ENCODE data around the gene ADAMTS17. TPM values are rescaled to one million over a fixed set of nuclear protein-coding genes. Genes with fewer than 3 reads are reported as not detected.

The ADAMTS17 gene
- total and polyA plus RNA-seq, 9 of the 15 experiments (the other 6 are each of a cell fraction or from before 2014, with no cell fraction given) = 0.01 to 0.14 (median 0.07) TPM; not detected in 6

GRCh38 chr15:100199711-100200286 is 142.0 kb downstream of the ADAMTS17 start:
- Histone ChIP-seq H3K4me1 (replicated peaks in 1 of 2; ENCODE audit: control insufficient read depth in 2 of 2, insufficient read depth in 2 of 2, low read length in 2 of 2) (no peaks in the 10 kb centered on the region), H4K20me1 (replicated peaks; ENCODE audit: control insufficient read depth, insufficient read depth, low read length) (no peaks in the 10 kb centered on the region; the same call in 1 of the 2 replicates), H3K9me3 (replicated peaks; ENCODE audit: control insufficient read depth, insufficient read depth, low read depth, low read length) (no peaks in the 10 kb centered on the region), H3K9ac (ENCODE audit: insufficient read depth in 1 of 2, low read depth in 2 of 2, low read length in 2 of 2) (no peak overlapping the region), H3K36me3 (ENCODE audit: control insufficient read depth, insufficient read depth, low read length) (no peaks in the 10 kb centered on the region), H3K27me3 (ENCODE audit: control insufficient read depth in 2 of 2, insufficient read depth in 2 of 2, low read length in 2 of 2) (peaks cover 14 to 45% of the 10 kb centered on the region in 2 experiments; a peak in 3 of 5 replicates), H2AFZ (ENCODE audit: low read depth, low read length) (no peak overlapping the region), H3K9me1 (ENCODE audit: control insufficient read depth, insufficient read depth, low read length) (no peaks in the 10 kb centered on the region), H3K4me3 (no peak overlapping the region), H3K4me2 (ENCODE audit: insufficient read depth, low read length) (no peak overlapping the region), H3K79me2 (ENCODE audit: control insufficient read depth, insufficient read depth, low read length) (no peaks in the 10 kb centered on the region), H3K27ac (ENCODE audit: extremely low read depth, low read depth, low read length) (no peak overlapping the region)
- FAIRE-seq (no peak), DNase-seq (ENCODE audit: extremely low read depth in 1 of 4, low spot score in 3 of 4) (no peak), ATAC-seq (no peak)
- CTCF ChIA-PET (ENCODE audit: low intra/inter-chr PET ratio) = no interaction called here
- POLR2A ChIA-PET = no interaction called here
- BruUV-seq (replicated peaks) = no TSS peak
- intact Hi-C loops (cut with micrococcal nuclease) = no loop called here
- in situ Hi-C loops (cut with MboI) = no loop called here
- under 1% methylated on average over 21 of the region's 21 CpGs for WGBS (ENCODE audit: insufficient coverage, low coverage, missing lambda C conversion rate)
- TF ChIP-seq ZFPM2 (CRISPR knock-in tag; IDR thresholded peaks at IDR 0.05) (no peak), PRDM10 (IDR thresholded peaks at IDR 0.05; ENCODE audit: partially characterized antibody) (no peak), SIX5 (IDR thresholded peaks at IDR 0.05; ENCODE audit: borderline replicate concordance in 1 of 2, insufficient read depth in 1 of 2, low read depth in 1 of 2, low read length in 2 of 2) (no peak), EGR1 (conservative IDR thresholded peaks at IDR 0.05) (no peak), BRF2 (IDR thresholded peaks at IDR 0.05; ENCODE audit: borderline replicate concordance, insufficient read depth, insufficient read length) (no peak), ZKSCAN1 (IDR thresholded peaks at IDR 0.05; ENCODE audit: low read depth, low read length) (no peak), TEAD1 (CRISPR knock-in tag; IDR thresholded peaks at IDR 0.05) (no peak), ZNF512 (tag; IDR thresholded peaks at IDR 0.05) (no peak), ZNF3 (CRISPR knock-in tag; IDR thresholded peaks at IDR 0.05) (no peak), ZNF780A (CRISPR knock-in tag; IDR thresholded peaks at IDR 0.05) (no peak), SP1 (CRISPR knock-in tag; IDR thresholded peaks at IDR 0.05) (no peak), MTA3 (IDR thresholded peaks at IDR 0.05; ENCODE audit: borderline replicate concordance) (no peak), ZBTB26 (CRISPR knock-in tag; IDR thresholded peaks at IDR 0.05) (no peak), ZNF133 (CRISPR knock-in tag; IDR thresholded peaks at IDR 0.05) (no peak), NCOA2 (IDR thresholded peaks at IDR 0.05; ENCODE audit: partially characterized antibody in 2 of 2) (no peak), PHF21A (IDR thresholded peaks at IDR 0.05; ENCODE audit: borderline replicate concordance, low read depth) (no peak)
